ENCODE results near the gene BNC2. TPM values are rescaled to one million over a fixed set of nuclear protein-coding genes. Genes with fewer than 3 reads are reported as not detected.

Gene BNC2
- polyA plus RNA-seq, 1 experiment = 17.5 TPM

DNA sequence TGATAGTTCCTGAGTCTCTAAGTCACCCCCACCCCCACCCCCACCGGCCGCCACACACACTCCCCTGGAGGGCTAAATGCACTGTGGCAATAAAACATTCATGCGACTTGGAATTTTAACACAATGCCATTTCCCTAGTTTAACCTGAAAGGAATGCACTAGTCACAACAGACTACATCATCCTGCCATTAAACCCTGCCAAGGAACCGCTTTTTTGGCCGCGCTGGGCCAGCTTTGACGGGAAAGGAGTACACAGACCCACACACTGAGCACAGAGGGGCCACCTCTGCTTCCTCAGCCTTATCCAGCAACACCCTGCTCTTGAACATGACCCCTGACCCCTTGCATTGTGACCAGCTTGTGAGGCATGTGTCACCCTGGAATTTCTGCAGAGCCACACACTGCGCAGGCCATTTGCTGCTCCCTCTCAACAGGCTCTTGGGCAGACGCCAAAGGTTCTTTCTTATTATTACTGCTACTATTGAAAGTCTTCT is 165.3 kb downstream of the BNC2 start:
- CTCF ChIA-PET = interaction anchor here (0.6 to 1.2 kb wide), 2 partner anchors 763 to 832 kb away, joined by 3 read pairs; no protein-coding TSS in a partner anchor
- TF ChIP-seq, protein P1, sequence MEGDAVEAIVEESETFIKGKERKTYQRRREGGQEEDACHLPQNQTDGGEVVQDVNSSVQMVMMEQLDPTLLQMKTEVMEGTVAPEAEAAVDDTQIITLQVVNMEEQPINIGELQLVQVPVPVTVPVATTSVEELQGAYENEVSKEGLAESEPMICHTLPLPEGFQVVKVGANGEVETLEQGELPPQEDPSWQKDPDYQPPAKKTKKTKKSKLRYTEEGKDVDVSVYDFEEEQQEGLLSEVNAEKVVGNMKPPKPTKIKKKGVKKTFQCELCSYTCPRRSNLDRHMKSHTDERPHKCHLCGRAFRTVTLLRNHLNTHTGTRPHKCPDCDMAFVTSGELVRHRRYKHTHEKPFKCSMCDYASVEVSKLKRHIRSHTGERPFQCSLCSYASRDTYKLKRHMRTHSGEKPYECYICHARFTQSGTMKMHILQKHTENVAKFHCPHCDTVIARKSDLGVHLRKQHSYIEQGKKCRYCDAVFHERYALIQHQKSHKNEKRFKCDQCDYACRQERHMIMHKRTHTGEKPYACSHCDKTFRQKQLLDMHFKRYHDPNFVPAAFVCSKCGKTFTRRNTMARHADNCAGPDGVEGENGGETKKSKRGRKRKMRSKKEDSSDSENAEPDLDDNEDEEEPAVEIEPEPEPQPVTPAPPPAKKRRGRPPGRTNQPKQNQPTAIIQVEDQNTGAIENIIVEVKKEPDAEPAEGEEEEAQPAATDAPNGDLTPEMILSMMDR (IDR thresholded peaks at IDR 0.05; ENCODE audit: insufficient read depth, low read depth, low read length) = no peak
- Histone ChIP-seq H3K36me3 (ENCODE audit: control insufficient read depth, insufficient read depth, low read length) (no peaks in the 10 kb centered on the region), H3K27me3 (ENCODE audit: control insufficient read depth, insufficient read depth, low read length) (no peaks in the 10 kb centered on the region), H3K4me3 (ENCODE audit: low read depth, low read length) (no peak overlapping the region; the same call in 1 of the 2 replicates)
- peak; percentile 96 for DNase-seq (ENCODE audit: low read depth)
- POLR2A ChIA-PET = interaction anchor here (0.6 to 0.7 kb wide), 4 partner anchors 9 to 645 kb away, joined by 3 to 6 read pairs (median 4); no protein-coding TSS in a partner anchor

DNA sequence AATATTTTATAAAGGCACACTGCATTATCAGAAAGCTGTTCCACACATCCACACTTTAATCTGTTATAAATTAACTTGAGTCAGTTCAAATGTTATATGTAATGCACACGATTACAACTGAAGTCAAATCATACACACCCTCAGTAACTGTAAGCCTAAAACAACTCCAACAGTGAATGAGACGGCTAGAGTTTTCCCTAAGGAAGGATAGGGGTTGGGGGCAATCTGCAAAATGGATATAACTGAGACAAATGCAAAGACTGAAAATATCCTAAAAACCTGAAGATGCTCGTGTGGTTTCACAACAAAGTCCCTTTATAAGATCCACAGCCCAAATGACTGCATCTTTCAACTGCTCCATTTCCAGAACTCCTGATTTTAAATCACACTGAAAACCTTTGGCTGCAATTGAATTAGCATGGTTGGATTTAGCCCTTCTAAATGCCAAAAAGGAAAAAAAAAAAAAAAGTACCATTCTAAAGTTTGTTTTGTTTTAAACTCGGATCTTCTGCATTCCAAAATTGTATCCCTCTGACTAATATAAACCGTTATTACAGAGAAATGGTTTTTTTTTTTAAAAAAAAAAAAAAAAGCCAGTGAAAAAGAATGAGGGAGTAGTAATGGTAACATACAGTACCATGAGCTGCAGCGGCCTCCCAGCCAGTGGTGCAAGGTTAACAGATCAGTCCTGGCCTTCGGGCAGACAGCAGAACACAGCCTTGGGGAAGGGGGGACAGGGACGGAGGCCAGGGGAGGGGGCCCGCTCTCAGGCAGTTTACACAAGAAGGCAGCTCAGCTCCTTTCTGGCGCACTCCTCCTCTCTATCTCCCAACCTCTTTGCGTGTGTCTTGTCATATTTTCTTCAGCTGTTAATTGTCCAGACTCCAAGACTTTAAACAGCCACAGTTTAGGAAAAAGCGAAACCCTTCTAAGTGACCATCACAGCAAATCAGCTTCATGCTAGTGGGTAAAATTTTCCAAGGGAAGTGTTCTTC is 166.1 kb downstream of the BNC2 start:
- Histone ChIP-seq H3K4me3 (ENCODE audit: low read depth, low read length) (peak overlapping the region; percentile 34), H3K27me3 (ENCODE audit: control insufficient read depth, insufficient read depth, low read length) (no peaks in the 10 kb centered on the region), H3K36me3 (ENCODE audit: control insufficient read depth, insufficient read depth, low read length) (no peaks in the 10 kb centered on the region)
- ChIA-PET POLR2A (interaction anchor here (0.6 to 0.7 kb wide), 4 partner anchors 8 to 646 kb away, joined by 3 to 6 read pairs (median 4); no protein-coding TSS in a partner anchor), CTCF (interaction anchor here (0.6 to 1.2 kb wide), 2 partner anchors 762 to 831 kb away, joined by 3 read pairs; no protein-coding TSS in a partner anchor)
- TF ChIP-seq, protein P1 (IDR thresholded peaks at IDR 0.05; ENCODE audit: insufficient read depth, low read depth, low read length) = no peak
- no peak for DNase-seq (ENCODE audit: low read depth)

DNA sequence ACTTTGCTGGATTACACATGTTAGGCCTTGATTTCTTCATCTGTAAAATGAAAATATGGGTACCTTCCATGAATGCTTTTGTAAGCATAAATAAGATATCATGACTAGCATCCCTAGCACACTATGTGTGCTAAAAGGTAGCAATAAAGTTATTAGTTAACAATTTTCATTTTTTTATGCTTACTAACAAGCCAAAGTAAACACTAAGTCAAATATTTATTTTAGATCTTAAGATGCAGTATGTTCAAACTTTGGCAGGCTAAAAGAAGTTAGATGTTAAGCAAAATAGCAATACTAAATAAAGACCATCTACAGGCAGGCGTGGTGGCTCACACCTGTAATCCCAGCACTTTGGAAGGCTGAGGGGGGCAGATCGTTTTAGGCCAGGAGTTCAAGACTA is 169.1 kb downstream of the BNC2 start:
- DNase-seq (ENCODE audit: low read depth) = no peak
- Histone ChIP-seq H3K36me3 (ENCODE audit: control insufficient read depth, insufficient read depth, low read length) (no peaks in the 10 kb centered on the region), H3K4me3 (ENCODE audit: low read depth, low read length) (no peak overlapping the region), H3K27me3 (ENCODE audit: control insufficient read depth, insufficient read depth, low read length) (no peaks in the 10 kb centered on the region)
- TF ChIP-seq, protein P1 (IDR thresholded peaks at IDR 0.05; ENCODE audit: insufficient read depth, low read depth, low read length) = no peak
- CTCF ChIA-PET = no interaction called here
- POLR2A ChIA-PET = no interaction called here

DNA sequence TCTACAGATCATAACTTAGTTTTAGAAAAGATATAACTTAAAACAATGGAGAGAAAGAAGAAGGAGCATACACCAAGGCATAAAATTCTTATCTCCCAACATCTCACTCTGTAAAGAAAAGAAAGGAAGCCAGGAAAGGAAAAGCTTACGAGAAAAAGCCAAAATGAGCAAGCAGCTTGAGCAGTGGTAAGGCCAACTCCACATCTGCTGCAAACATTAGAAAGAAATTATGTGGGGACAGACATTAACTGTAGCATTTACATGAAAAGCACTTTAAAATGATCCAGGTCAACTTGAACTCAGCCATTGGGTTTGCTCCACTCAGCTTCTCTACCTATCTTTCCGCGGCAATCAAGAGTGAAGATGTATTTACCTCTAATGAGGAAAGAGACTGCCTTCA is 176.9 kb downstream of the BNC2 start:
- no peak overlapping the region for H3K4me3 ChIP-seq (ENCODE audit: low read depth, low read length)
- TF ChIP-seq, protein P1 (IDR thresholded peaks at IDR 0.05; ENCODE audit: insufficient read depth, low read depth, low read length) = no peak
- CTCF ChIA-PET = no interaction called here
- POLR2A ChIA-PET = no interaction called here
- no peak for DNase-seq (ENCODE audit: low read depth)
- no peaks in the 10 kb centered on the region for H3K27me3 ChIP-seq (ENCODE audit: control insufficient read depth, insufficient read depth, low read length)
- no peaks in the 10 kb centered on the region for H3K36me3 ChIP-seq (ENCODE audit: control insufficient read depth, insufficient read depth, low read length)

DNA sequence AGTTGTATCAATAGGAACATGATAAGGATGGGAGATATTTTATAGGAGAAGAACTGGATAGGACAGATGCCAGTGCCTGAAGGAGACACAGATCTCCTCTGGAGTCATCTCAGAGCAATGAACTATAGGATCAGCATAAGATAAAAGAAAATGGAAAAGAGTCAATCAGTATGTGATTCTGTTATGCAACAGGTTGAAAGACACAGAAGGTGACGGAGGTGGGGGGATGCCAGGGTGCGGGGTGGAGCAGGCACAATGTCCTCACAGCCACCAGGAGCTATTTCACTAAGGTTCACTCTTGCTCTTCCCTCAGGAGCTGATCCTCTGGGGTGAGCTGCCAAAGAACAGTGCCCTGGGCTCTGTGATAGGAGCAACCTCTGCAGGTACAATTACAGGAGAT is 179.8 kb downstream of the BNC2 start:
- DNase-seq (ENCODE audit: low read depth) = no peak
- CTCF ChIA-PET = no interaction called here
- H3K4me3 ChIP-seq (ENCODE audit: low read depth, low read length) = no peak overlapping the region
- no peaks in the 10 kb centered on the region for H3K27me3 ChIP-seq (ENCODE audit: control insufficient read depth, insufficient read depth, low read length)
- POLR2A ChIA-PET = no interaction called here
- TF ChIP-seq, protein P1 (IDR thresholded peaks at IDR 0.05; ENCODE audit: insufficient read depth, low read depth, low read length) = no peak
- no peaks in the 10 kb centered on the region for H3K36me3 ChIP-seq (ENCODE audit: control insufficient read depth, insufficient read depth, low read length)
